ENCODE results near the gene TMEM238L.
"Not testable (repeated sequence)": the region's sequence is repeated elsewhere in the genome, so short reads cannot be mapped to it uniquely, and the experiment has no call there.

Gene TMEM238L

GRCh38 chr17:10803830-10804475, at the start of gene TMEM238L:
TMEM238L (minus strand) TSS chr17:10804099; CDS start chr17:10803963, 136 bp downstream.
- DNase-seq (ENCODE audit: low read depth in 2 of 2) = no peak

GRCh38 chr17:10846636-10847035, 42.7 kb upstream of the TMEM238L start:
- not testable (repeated sequence) for DNase-seq (ENCODE audit: low read depth in 2 of 2)

- no peak for DNase-seq (ENCODE audit: low read depth in 2 of 2)
These were observed 41.5 kb upstream of the TMEM238L start for GRCh38 chr17:10845388-10845751.

- peak; percentile 31 to 55 for DNase-seq (ENCODE audit: low read depth in 2 of 2)
These were observed 40.9 kb upstream of the TMEM238L start for GRCh38 chr17:10844621-10845387.

- no peak for DNase-seq (ENCODE audit: low read depth in 2 of 2)
These were observed 39.9 kb upstream of the TMEM238L start for GRCh38 chr17:10843811-10844210.

GRCh38 chr17:10842658-10843057, 38.8 kb upstream of the TMEM238L start:
- no peak for DNase-seq (ENCODE audit: low read depth in 2 of 2)

GRCh38 chr17:10838682-10839081, 34.8 kb upstream of the TMEM238L start:
- no peak for DNase-seq (ENCODE audit: low read depth in 2 of 2)

- no peak for DNase-seq (ENCODE audit: low read depth in 2 of 2)
These were observed 34.0 kb upstream of the TMEM238L start, which contains the start of gene PIRT for GRCh38 chr17:10837921-10838320. PIRT (minus strand) TSS chr17:10838087; CDS start chr17:10825645, 12,442 bp downstream.

- no peak for DNase-seq (ENCODE audit: low read depth in 2 of 2)
These were observed 33.2 kb upstream of the TMEM238L start for GRCh38 chr17:10836966-10837590.

- DNase-seq (ENCODE audit: low read depth in 2 of 2) = no peak
These were observed 32.2 kb upstream of the TMEM238L start for GRCh38 chr17:10836145-10836544.

GRCh38 chr17:10831696-10832095, 27.8 kb upstream of the TMEM238L start:
- DNase-seq (ENCODE audit: low read depth in 2 of 2) = no peak

- no peak for DNase-seq (ENCODE audit: low read depth in 2 of 2)
These were observed 24.1 kb upstream of the TMEM238L start for GRCh38 chr17:10827898-10828552.

GRCh38 chr17:10824874-10825273, 21.0 kb upstream of the TMEM238L start:
- DNase-seq (ENCODE audit: low read depth in 2 of 2) = no peak

- DNase-seq (ENCODE audit: low read depth in 2 of 2) = no peak
These were observed 17.9 kb upstream of the TMEM238L start for GRCh38 chr17:10821770-10822169.

GRCh38 chr17:10821054-10821453, 17.2 kb upstream of the TMEM238L start:
- no peak for DNase-seq (ENCODE audit: low read depth in 2 of 2)

- DNase-seq (ENCODE audit: low read depth in 2 of 2) = no peak
These were observed 11.4 kb upstream of the TMEM238L start for GRCh38 chr17:10815319-10815718.

- no peak for DNase-seq (ENCODE audit: low read depth in 2 of 2)
These were observed 10.2 kb upstream of the TMEM238L start for GRCh38 chr17:10814075-10814474.

- DNase-seq (ENCODE audit: low read depth in 2 of 2) = no peak
These were observed 8.8 kb upstream of the TMEM238L start for GRCh38 chr17:10812674-10813073.

GRCh38 chr17:10809605-10810004, 5.7 kb upstream of the TMEM238L start:
- no peak for DNase-seq (ENCODE audit: low read depth in 2 of 2)

- no peak for DNase-seq (ENCODE audit: low read depth in 2 of 2)
These were observed 3.8 kb upstream of the TMEM238L start for GRCh38 chr17:10807704-10808128.

- DNase-seq (ENCODE audit: low read depth in 2 of 2) = no peak
These were observed 2.8 kb upstream of the TMEM238L start for GRCh38 chr17:10806545-10807262.

- no peak for DNase-seq (ENCODE audit: low read depth in 2 of 2)
These were observed 2.0 kb upstream of the TMEM238L start for GRCh38 chr17:10805911-10806310.

Data from stimulated activated CD8-positive, alpha-beta memory T cell treated with anti-CD3 and anti-CD28 coated beads, Interleukin-2, amount 100 ng/mL, for 48 hours (primary cell).